Activated naive CD8-positive, alpha-beta T cell (primary cell): ENCODE results near the gene ALX3.
"Not testable (repeated sequence)": the region's sequence is repeated elsewhere in the genome, so short reads cannot be mapped to it uniquely, and the experiment has no call there.

ENCODE experiments used
- H3K27ac Mint-ChIP-seq: one replicate; pipeline ENCODE4 v1.8.0; 2021; ENCODE audit warnings: mixed read lengths
- H3K27me3 Mint-ChIP-seq: one replicate; pipeline ENCODE4 v1.8.0; 2021; ENCODE audit warnings: mixed read lengths
- H3K36me3 Mint-ChIP-seq: one replicate; pipeline ENCODE4 v1.8.0; 2021; ENCODE audit warnings: mixed read lengths
- H3K4me1 Mint-ChIP-seq: one replicate; pipeline ENCODE4 v1.8.0; 2021; ENCODE audit warnings: low read depth, mixed read lengths
- H3K4me3 Mint-ChIP-seq: one replicate; pipeline ENCODE4 v1.8.0; 2021; ENCODE audit warnings: mild to moderate bottlenecking, mixed read lengths
- H3K9me3 Mint-ChIP-seq: one replicate; pipeline ENCODE4 v1.8.0; 2021; ENCODE audit warnings: low read depth, mixed read lengths

Gene ALX3

DNA sequence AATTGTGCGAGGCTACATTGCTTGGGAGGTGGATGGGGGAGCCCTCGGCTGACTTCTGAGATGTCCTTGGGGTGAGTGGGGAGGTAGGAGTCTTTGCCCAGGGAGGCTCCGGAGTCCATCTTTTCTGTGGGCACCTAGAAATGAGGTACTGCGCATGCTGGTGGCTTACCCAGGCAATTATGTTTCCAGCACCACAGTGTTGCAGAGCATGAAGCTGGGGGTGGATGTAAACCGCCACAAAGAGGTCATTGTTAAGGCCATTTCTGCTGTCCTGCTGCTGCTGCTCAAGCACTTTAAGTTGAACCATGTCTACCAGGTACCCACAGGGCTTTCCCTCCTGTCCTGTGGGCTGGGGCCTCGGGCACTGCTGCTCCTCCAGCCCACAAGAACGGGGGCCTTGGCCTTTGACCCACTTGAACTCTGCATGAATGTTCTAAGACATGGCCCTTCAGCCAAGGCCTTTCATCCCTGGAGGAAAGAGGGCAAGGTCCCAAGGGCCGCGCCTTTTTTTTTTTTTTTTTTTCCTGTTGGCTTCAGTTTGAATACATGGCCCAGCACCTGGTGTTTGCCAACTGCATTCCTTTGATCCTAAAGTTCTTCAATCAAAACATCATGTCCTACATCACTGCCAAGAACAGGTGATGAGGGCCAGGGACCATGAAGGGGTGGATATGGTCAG lies 21.4 kb downstream of the ALX3 start:
- Mint-ChIP-seq H3K9me3 (no peaks in the 10 kb centered on the region), H3K27ac (no peak overlapping the region), H3K27me3 (no peaks in the 10 kb centered on the region), H3K4me1 (no peaks in the 10 kb centered on the region), H3K4me3 (no peak overlapping the region), H3K36me3 (peaks cover 9% of the 10 kb centered on the region)

DNA sequence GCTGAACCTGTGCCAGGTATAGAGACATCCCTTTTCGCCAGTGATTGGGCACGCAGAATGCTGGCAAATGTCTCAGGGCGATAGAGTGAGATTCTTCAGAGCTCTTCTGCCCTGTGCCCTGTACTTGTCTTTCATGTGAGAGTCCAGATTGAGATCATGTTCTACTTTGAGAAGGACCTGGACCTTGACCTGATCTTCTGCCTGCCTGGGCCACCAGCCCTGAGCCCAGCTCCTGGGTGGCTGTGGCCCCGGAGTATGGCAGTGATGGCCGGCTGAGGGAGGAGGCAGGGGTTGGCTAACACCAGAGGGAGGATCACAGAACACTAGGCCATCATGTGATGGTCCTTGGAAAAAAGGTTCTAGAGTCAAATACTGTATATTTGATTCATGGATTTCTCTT lies 22.2 kb downstream of the ALX3 start:
- Mint-ChIP-seq H3K4me1 (no peaks in the 10 kb centered on the region), H3K4me3 (no peak overlapping the region), H3K27ac (no peak overlapping the region), H3K27me3 (no peaks in the 10 kb centered on the region), H3K36me3 (peaks cover 9% of the 10 kb centered on the region), H3K9me3 (no peaks in the 10 kb centered on the region)

DNA sequence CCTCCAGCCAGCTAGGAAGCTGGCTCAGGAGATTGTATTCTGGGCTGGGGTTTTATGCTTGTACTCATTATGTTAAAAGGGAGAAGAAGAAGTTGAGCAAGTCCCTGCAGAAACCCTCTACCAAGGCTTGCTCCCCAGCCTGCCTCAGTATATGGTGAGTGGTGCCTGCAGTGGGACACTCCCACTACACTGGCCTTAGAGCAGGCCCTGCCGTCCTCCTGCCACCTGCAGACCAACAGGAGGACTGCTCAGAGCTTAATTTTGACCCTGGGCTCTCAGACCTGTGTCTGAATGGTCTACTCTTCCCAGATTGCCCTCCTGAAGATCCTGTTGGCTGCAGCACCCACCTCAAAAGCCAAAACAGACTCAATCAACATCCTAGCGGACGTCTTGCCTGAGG lies 23.0 kb downstream of the ALX3 start:
- Mint-ChIP-seq H3K27ac (no peak overlapping the region), H3K9me3 (no peaks in the 10 kb centered on the region), H3K4me1 (no peaks in the 10 kb centered on the region), H3K36me3 (peaks cover 9% of the 10 kb centered on the region), H3K27me3 (no peaks in the 10 kb centered on the region), H3K4me3 (no peak overlapping the region)

DNA sequence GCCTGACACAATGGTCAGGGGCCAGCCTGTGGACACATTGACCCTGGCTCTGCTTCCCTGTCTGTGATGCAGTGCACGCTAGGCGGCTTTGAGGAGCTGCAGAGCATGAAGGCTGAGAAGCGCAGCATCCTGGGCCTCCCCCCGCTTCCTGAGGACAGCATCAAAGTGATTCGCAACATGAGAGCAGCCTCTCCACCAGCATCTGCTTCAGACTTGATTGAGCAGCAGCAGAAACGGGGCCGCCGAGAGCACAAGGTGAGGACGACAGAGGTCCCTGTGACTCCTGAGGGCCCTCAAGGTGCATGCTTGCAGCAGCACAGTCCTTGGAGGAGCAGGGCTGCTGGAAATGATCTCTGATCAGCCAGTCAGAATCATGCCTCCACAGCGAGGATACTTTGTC lies 27.5 kb downstream of the ALX3 start:
- H3K27ac Mint-ChIP-seq, result no peak overlapping the region
- no peaks in the 10 kb centered on the region for H3K9me3 Mint-ChIP-seq
- peaks cover 16% of the 10 kb centered on the region for H3K36me3 Mint-ChIP-seq
- no peak overlapping the region for H3K4me3 Mint-ChIP-seq
- peaks cover 10% of the 10 kb centered on the region for H3K4me1 Mint-ChIP-seq
- H3K27me3 Mint-ChIP-seq, result no peaks in the 10 kb centered on the region

DNA sequence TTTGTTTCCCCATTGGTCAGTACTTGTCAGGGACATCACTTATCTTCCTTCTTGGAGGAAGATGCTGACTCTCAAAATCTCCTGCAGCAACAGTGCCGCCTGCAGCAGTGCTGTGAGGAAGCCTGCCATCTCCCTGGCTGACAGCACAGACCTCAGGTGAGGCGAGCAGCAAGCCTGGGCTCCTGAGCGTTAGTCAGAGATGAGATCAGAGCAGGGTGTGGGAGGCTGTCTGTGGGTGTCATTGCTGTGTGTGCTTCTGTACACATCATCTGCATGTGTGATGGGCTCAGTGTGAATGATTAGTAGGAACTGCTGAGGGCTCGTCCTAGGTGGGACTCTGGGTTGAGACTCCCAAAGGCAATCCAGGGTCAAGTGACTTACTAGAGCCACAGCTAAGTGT lies 29.9 kb downstream of the ALX3 start:
- Mint-ChIP-seq H3K4me3 (no peak overlapping the region), H3K27me3 (no peaks in the 10 kb centered on the region), H3K4me1 (peaks cover 26% of the 10 kb centered on the region), H3K9me3 (no peaks in the 10 kb centered on the region), H3K27ac (no peak overlapping the region), H3K36me3 (peaks cover 15% of the 10 kb centered on the region)

DNA sequence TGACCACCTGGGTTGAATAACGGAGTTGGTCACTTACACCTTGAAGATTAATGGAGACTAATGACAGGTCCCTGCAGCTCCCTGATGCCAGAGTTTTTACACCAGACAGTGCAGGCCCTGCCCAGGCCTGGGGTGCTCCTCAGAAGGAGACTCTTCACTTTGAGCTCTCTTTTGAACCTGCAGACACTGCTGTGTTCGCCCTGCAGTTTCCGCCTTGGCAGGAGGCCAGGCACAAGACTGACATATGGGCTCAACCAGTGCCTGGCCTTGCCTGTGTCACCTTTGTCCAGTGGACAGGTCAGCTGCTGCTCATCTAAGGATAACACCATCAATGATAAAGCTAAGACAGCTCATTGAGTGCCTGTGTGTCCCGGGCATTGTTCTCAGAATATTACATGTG lies 30.8 kb downstream of the ALX3 start:
- Mint-ChIP-seq H3K36me3 (peaks cover 13% of the 10 kb centered on the region), H3K4me3 (no peak overlapping the region), H3K27ac (no peak overlapping the region), H3K27me3 (no peaks in the 10 kb centered on the region), H3K9me3 (no peaks in the 10 kb centered on the region), H3K4me1 (peaks cover 31% of the 10 kb centered on the region)

DNA sequence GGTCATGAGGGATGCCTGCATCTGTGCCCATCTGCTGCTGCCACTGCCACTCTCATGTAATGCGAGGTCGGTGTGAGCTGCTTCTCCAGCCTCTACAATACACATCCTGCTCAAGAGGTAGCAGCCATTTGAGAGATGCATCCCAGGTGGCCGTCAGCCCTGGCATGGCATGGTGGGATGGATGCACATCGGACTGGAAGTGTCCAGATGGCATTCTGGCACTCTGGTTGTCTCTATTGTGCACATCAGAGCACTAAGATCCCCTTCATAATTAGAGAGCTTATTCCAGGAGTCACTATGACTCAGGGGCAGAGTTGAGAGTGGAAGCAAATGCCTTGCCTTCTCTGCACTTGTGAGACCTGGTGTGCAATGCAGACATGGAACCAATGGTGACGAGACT lies 32.2 kb downstream of the ALX3 start:
- H3K36me3 Mint-ChIP-seq, result peaks cover 10% of the 10 kb centered on the region
- peaks cover 40% of the 10 kb centered on the region for H3K4me1 Mint-ChIP-seq
- no peak overlapping the region for H3K4me3 Mint-ChIP-seq

DNA sequence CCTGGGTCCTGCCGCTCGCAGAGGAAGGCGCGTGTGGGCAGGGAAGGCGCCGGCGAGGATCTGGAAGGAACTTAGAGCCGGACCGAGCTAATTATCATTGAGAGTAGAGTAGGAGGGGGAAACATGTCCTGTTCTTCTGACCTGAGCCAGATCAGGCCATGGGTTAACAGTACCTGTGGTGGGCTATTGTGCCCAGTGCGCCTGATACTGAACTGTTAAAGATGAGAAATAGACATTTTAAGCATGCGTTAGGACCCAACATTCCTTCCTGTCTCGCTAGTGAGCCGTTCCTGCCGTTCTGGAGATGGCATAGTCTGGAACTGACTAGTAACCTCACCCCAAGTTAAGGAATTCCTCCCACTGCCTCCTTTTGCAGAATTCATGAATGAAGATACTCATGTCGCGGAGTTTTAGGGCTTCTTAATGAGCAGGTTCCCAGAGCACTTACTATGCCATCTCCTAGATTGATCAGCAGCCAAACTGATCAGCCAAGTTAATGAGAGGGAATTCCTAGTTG lies 35.2 kb downstream of the ALX3 start:
- no peaks in the 10 kb centered on the region for H3K9me3 Mint-ChIP-seq
- peaks cover 45% of the 10 kb centered on the region for H3K4me1 Mint-ChIP-seq
- peaks cover 10% of the 10 kb centered on the region for H3K36me3 Mint-ChIP-seq
- H3K27me3 Mint-ChIP-seq, result no peaks in the 10 kb centered on the region
- H3K4me3 Mint-ChIP-seq, result peak overlapping the region; percentile 88
- peak overlapping the region; percentile 77 for H3K27ac Mint-ChIP-seq

More for the DNA sequence above, 32.2 kb downstream of the ALX3 start:
- Mint-ChIP-seq H3K9me3 (no peaks in the 10 kb centered on the region), H3K27ac (no peak overlapping the region), H3K27me3 (no peaks in the 10 kb centered on the region)

DNA sequence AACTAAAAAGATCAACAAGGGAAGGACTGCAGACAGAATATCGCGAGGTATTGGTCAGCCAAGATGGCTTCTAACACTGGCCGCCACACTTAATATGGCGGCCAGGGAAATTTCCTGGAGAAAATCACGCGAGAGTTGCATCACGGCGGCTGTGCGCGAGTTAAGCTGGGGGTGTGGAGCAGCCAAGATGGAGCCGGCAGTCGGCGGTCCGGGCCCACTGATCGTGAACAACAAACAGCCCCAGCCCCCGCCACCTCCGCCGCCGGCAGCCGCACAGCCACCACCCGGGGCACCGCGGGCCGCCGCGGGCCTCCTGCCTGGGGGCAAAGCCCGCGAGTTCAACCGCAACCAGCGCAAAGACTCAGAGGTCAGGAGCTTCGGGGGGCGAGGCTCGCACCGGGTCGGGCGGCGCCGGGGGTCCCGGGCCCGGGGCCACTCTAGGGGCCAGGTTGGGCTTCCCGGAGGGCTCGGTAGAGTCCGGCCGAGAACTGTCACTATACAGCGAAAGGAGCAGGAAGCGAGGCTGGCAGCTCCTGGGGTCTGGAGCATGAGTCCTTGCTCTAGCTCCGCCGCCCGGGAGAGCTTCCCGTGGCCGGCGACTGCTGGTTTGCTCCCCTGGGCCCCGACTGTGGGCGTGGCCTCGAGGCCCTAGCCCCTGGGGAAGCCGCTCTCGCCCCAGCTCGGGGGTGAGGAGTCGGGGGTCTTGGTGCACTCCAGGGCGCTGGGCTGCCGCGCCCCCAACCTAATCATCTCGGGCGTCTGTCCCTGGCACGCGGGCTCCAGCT lies 35.8 kb downstream of the ALX3 start, which contains the start of gene STRIP1:
Gene STRIP1, plus strand, starts transcription at position 174 of the 785 bp plus-strand sequence. Its CDS starts 14 bp downstream, at position 188.
- Mint-ChIP-seq H3K4me1 (peaks cover 47% of the 10 kb centered on the region), H3K27me3 (no peaks in the 10 kb centered on the region), H3K4me3 (peak within 1 kb of the TSS; percentile 88), H3K36me3 (peaks cover 7% of the 10 kb centered on the region), H3K9me3 (no peaks in the 10 kb centered on the region), H3K27ac (peak within 1 kb of the TSS; percentile 89)

DNA sequence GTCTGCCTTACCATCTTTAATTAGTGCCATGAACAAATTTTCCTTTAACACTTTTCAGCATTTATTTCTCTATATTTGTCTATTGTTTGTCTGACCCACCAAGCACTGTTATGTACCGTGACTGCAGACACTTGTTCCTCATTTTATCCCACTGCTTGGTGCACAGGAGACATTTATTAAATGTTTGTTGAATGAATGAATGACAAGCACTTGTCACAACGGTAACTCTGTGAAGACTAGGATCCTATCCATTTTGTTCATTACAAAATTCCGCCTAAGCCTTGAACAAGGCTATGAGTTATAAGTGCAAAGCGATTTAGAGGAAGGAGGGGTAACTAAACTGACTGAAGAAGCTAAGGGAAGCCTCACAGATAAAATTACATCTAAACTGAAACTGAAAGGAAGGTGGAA lies 36.4 kb downstream of the ALX3 start:
- H3K4me3 Mint-ChIP-seq, result peak overlapping the region; percentile 88
- no peaks in the 10 kb centered on the region for H3K27me3 Mint-ChIP-seq
- H3K27ac Mint-ChIP-seq, result peak overlapping the region; percentile 89
- peaks cover 48% of the 10 kb centered on the region for H3K4me1 Mint-ChIP-seq
- H3K36me3 Mint-ChIP-seq, result peaks cover 7% of the 10 kb centered on the region
- no peaks in the 10 kb centered on the region for H3K9me3 Mint-ChIP-seq

DNA sequence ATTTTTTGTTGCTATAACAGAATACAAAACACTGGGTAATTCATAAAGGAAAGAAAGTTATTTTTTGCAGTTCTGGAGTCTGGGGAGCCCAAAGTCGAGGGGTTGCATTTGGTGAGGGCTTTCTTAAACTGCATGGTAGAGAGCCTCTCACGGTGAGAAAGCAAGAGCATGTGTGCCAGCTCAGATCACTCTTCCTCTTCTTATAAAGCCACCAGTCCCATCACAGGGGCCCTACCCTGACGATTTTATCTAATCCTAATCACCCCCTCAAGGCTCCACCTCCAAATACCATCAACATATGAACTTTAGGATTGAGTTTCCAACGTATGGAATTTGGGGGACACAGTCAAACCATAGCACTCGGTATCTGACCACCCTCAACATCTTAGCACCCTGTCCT lies 37.1 kb downstream of the ALX3 start:
- H3K4me1 Mint-ChIP-seq, result peaks cover 47% of the 10 kb centered on the region
- no peaks in the 10 kb centered on the region for H3K9me3 Mint-ChIP-seq
- H3K36me3 Mint-ChIP-seq, result peaks cover 4% of the 10 kb centered on the region
- H3K27me3 Mint-ChIP-seq, result no peaks in the 10 kb centered on the region
- H3K4me3 Mint-ChIP-seq, result peak overlapping the region; percentile 88
- peak overlapping the region; percentile 89 for H3K27ac Mint-ChIP-seq

DNA sequence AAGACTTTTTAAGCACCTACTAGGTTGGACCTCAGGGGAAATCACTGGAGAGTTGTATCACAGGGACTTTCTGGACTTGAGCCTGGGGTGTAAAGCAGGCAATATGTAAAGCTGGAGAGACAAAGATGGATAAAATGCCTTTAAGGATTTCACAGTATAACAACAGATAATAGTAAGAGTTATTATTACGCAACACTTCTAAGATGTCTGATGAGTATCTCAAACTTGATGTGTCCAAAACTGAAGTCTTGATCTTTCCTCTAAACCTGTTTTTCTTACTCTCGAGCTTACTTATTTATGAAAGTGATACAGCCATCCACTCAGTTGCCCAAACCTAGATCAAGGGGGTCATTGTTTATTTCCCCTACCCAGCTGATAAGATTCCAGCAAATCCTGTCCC lies 38.1 kb downstream of the ALX3 start:
- Mint-ChIP-seq H3K4me1 (peaks cover 43% of the 10 kb centered on the region), H3K36me3 (no peaks in the 10 kb centered on the region), H3K27ac (peak overlapping the region; percentile 36), H3K27me3 (no peaks in the 10 kb centered on the region), H3K9me3 (no peaks in the 10 kb centered on the region), H3K4me3 (no peak overlapping the region)

DNA sequence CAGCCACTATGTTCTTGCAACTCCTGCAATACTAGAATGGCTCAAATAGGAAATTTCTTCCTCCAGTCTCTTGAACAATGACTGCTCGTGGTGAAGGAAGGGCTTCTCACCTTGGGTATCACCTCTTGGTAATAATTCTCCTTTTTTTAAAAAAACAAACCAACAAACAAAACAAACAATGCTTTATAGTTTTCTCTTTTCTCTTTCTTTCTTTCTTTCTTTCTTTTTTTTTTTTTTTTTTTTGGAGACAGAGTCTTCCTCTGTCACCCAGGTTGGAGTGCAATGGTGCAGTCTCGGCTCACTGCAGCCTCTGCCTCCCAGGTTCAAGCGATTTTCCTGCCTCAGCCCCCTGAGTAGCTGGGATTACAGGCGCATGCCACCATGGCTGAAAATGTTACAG lies 39.8 kb downstream of the ALX3 start:
- H3K27me3 Mint-ChIP-seq, H3K9me3 Mint-ChIP-seq, H3K36me3 Mint-ChIP-seq: not testable (repeated sequence)
- peak overlapping the region; percentile 80 for H3K27ac Mint-ChIP-seq
- H3K4me1 Mint-ChIP-seq, result peaks cover 30% of the 10 kb centered on the region
- peak overlapping the region; percentile 71 for H3K4me3 Mint-ChIP-seq

DNA sequence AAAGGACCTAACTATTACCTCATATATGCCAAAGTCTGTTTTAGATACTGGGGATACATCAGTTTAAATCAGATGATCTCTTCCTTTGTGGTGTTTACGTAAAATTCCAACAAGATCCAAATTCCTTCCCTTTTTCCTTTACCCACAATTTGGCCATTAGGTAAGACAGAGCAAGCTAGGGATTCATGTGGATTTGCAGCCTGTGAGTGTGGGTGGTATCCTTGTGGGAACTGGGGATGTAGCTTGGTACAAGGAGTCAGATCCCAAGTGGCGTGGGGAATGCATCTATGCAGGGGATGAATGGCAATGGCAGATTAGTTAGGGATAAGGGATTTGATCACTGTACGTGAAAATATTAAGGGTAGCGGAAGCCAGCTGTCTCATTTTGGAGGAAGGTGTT lies 45.9 kb downstream of the ALX3 start:
- Mint-ChIP-seq H3K27me3 (no peaks in the 10 kb centered on the region), H3K27ac (no peak overlapping the region), H3K4me3 (no peak overlapping the region), H3K4me1 (peaks cover 1% of the 10 kb centered on the region), H3K36me3 (peaks cover 5% of the 10 kb centered on the region), H3K9me3 (no peaks in the 10 kb centered on the region)

DNA sequence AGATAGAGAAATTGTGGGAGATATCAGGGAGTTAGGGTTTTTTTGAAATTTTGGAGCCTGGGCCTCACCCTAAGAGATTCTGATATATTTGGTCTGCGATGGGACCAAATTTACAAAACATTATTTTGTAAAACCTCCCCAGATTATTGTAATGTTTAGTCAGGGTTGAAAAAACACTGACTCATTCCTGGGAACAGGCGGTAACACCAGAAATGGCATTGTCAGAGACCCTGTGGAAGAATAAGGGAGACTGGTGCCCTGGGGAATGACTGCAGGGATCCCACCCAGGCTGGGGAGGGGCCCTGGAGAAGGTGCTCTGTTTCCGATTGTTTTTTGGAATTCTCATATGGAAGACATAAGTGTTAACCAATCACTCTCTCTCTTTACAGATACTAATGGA lies 49.2 kb downstream of the ALX3 start:
- H3K36me3 Mint-ChIP-seq, result peaks cover 15% of the 10 kb centered on the region
- no peaks in the 10 kb centered on the region for H3K9me3 Mint-ChIP-seq
- H3K27me3 Mint-ChIP-seq, result no peaks in the 10 kb centered on the region
- no peaks in the 10 kb centered on the region for H3K4me1 Mint-ChIP-seq
- H3K27ac Mint-ChIP-seq, result no peak overlapping the region
- no peak overlapping the region for H3K4me3 Mint-ChIP-seq
